ENCODE data around the gene POLR3H.

Gene POLR3H

DNA sequence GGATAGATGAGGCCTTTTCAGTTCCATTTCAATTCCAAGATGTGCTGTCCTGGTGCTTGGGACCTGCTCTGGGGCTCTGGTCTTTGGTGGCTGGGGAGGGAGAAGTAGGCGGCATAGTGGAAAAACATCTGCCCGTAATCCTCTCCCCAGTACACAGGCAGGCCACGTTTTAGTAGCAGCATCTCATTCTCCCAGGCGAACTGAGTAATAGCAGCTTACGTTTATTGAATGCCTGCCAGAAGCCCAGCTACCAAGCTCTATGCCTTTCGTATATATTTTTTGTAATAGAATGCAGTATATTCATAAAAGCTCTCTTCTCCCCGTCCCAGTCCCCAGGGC lies 63.9 kb downstream of the POLR3H start:
- no peak for DNase-seq

GRCh38 chr22:41479671-41480396 lies 64.4 kb downstream of the POLR3H start:
- no peak for DNase-seq

GRCh38 chr22:41478891-41479521 lies 65.3 kb downstream of the POLR3H start:
- DNase-seq = peak; percentile 46

DNA sequence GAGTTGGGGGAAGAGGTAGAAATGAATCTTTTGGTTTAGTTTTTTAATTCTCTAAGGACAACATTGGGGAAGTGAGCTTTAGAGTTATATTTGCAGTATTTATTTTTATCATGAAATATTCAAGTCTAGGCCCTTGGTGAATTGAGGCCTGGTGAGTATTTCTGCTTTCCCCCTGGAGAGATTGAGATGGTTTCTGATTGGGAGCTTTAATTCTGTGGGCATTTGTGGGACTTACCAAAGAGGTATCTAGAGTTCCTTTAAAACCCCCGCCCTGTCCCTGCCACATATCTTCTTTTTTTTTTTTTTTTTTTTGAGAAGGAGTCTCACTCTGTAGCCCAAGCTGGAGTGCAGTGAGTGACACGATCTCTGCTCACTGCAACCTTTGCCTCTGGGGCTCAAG lies 65.8 kb downstream of the POLR3H start:
- DNase-seq = no peak
